ENCODE measurements around the gene C3orf38. TPM values are rescaled to one million over a fixed set of nuclear protein-coding genes. Genes with fewer than 3 reads are reported as not detected.

C3orf38 gene
- total RNA-seq, result 29.8 and 30.1 TPM in 2 replicates

DNA sequence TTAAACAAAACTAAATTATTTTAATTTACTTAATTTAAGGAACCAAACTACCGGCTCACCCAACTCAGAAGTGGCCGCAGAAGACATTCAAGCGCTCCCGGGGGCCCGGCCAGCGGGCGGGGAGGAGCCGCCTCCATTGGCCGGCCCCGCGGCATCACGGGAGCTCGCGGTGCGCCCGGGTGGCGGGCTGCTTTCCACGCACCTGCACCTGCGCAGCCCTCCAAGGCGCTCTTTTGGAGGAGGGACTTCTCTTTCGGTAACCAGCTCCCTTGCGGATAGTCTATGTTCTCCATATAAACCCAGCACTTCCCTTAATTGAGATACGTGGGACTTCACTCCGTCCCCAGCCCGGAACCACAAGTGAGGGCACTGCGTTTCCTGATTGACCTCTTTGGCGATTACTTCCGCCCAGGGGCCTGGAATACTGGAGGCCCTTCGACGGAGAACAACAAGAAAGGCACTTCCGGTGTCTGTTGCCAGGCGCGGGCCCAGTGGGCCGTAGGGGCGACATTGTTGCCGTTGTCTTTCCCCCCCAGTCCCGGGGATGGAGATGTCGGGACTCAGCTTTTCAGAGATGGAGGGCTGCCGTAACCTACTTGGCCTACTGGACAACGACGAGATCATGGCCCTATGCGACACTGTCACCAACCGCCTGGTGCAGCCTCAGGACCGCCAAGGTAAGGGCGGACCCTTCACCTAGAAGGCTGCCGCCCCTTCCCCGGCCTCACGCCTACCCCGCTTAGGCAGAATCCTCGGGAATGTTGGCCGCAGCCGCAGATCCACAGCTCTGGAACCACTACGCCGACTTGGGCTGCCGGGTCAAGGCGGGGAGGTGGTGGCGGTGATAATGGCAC is at the start of gene C3orf38:
Gene C3orf38 (plus strand): TSS at position 451 of the 854 bp plus-strand sequence. CDS start 94 bp downstream, at position 545.

Other genes with a start within 250 kb of the C3orf38 start
- gene CGGBP1, start 91.0 kb upstream of the C3orf38 start, total RNA-seq, result 27.6 and 33.1 TPM in 2 replicates
- 8.4 and 15.0 TPM in 2 replicates for gene ZNF654, start 90.7 kb upstream of the C3orf38 start, total RNA-seq

All from bronchial smooth muscle cell (primary cell).